ENCODE results near the gene MEIOSIN.
A peak's percentile ranks its signal among the peaks of the same experiment; 100 is the strongest.
"Not testable (repeated sequence)": the region's sequence is repeated elsewhere in the genome, so short reads cannot be mapped to it uniquely, and the experiment has no call there.

The MEIOSIN gene, protein sequence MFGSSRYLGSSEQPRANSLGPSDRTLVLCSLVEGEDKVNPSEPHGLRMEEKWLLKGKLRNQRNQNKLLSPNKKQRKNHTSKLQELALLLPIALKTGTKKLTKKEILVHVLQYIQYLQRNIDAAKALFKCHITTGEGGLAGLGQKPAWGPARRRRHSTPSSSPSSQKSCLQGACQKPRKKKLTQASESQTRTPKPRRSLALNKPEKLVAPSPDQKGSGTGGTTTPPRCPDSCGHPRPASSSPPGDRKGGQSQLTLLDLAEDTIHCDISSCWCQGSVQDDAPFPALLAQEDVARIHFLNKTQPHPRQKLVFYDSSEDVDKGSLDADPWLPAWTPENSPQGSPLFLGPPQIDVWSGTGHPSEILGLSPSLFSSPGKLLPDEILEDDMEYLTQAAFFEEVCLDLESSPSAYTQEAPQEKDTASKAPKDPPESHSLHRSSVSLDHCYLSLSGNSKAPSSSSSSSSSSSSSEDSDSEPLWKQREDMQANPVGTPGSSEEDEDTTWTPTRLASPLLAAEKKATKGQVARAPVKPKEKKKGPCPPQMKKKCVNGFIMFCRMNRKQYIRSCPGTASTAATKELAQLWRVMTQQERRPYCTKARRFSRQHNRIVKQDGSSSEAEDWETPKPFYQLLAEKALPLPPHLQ

GRCh38 chr19:45733160-45733810, at the start of gene MEIOSIN:
MEIOSIN (plus strand) TSS chr19:45733439; CDS start chr19:45735377, 1,938 bp downstream.
- DNase-seq = no peak

DNA sequence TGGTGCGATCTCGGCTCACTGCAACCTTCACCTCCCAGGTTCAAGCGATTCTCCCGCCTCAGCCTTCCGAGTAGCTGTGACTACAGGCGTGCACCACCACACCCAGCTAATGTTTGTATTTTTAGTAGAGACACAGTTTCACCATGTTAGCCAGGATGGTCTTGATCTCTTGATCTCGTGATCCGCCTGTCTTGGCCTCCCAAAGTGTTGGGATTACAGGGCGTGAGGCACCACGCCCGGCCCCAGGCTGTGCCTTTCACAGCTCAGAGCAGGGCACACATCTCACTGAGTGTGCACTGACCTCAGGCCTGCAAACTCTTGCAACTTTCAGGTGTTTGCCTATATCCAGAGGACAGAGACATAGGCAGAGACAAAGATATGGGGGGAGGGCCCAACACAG, 48.2 kb upstream of the MEIOSIN start:
- not testable (repeated sequence) for DNase-seq

DNA sequence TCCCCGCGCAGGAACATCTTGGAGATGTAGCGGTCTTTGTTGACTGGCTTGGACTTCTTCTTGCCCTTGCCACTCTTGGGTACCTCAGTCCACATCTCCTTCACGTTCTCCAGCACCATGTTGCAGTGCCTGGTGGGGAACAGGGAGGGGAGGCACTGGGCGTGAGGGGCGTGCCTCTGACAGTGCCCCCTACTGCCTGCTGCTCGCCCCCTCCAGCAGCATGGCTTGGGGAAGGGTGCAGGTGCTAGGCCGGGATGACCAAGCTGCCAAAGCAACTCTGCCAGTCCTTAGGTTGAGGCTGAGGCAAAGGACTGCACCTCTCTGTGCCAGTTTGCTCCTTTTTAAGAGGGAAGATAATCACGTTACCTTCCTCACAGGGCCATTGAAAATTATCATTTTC, 45.6 kb upstream of the MEIOSIN start:
- no peak for DNase-seq

DNA sequence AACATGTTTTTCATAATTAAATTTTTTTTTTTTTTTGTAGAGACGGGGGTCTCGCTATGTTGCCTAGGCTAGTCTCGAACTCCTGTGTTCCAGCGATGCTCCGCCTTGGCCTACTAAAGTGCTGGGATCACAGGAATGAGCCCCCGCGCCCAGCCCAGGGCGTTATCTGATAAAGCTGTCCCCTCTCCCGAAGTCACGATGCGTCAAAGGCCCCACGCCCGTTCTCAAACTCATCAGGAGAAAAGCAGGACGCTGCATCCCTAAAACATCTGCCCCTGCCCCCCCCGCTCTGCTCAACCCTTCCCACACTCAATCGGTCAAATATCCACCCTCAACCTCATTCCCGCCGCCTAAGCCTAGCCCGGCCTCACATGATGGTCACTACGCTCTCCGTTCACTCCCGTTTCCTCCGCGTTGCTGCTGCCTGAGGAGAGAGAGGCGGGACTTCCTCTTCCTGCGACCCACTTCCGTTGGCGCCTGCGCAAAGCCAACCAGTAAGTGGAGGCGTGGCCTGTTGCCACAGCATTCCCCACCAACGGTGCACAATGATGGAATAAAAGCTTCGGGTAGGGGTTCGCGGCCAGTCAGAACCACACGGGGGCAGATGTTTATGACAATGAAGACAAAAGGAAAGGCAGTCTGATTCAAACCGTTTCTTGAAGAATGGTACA, 41.6 kb upstream of the MEIOSIN start, which contains the start of gene SNRPD2:
Gene SNRPD2, minus strand, starts transcription at position 438 of the 671 bp plus-strand sequence. Its CDS starts 65 bp downstream, at position 373.
- no peak for DNase-seq

- DNase-seq = peak; percentile 96
These were observed 40.8 kb upstream of the MEIOSIN start, which contains the start of gene QPCTL for GRCh38 chr19:45692187-45693105. QPCTL (plus strand) TSS chr19:45692666; CDS start chr19:45692704, 38 bp downstream.

DNA sequence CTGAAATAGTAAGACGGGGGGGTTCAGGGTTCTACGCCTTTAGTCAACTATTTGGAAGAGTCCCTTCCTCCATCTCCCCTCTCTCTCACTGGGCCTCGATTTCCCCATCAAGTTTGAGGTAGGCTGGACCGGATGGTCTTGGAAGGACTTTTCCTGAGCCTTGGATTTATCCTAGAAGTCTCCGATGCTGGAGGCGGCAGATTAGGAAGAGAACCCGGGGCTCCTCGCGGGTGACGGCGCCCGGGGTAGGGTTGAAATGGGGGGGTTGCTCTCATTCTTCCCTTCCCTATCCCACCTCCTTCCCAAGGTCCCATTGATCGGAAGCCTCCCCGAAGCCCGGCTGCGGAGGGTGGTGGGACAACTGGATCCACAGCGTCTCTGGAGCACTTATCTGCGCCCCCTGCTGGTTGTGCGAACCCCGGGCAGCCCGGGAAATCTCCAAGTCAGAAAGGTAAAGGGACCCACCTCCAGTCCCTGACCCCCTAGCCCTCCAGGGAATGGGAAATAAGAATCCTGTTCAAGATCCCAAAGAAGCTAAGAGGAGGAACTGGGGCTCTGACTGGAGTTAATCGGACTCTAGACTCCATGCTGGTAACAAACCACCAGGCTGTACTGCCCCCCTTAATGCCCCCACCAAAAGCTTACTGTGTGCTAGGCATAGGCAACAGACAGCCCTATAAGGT, 40.0 kb upstream of the MEIOSIN start:
- peak; percentile 8 for DNase-seq

DNA sequence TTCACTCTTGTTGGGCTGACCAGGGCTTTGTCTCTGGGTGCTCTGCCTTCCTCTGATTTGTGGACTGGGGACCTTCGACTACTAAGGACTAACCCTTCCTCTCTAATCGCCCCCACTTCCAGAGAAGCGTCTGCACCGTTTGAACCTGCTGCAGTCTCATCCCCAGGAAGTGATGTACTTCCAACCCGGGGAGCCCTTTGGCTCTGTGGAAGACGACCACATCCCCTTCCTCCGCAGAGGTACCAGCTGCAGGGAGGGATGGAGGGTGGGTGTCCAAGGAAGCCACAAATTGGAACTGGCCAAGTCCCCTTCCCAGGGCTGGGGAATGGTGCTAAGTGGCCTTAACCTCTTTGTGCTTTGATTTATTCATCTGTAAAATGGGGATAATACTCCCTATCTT, 31.6 kb upstream of the MEIOSIN start:
- no peak for DNase-seq

- no peak for DNase-seq
These were observed 28.1 kb upstream of the MEIOSIN start for GRCh38 chr19:45705115-45705514.

DNA sequence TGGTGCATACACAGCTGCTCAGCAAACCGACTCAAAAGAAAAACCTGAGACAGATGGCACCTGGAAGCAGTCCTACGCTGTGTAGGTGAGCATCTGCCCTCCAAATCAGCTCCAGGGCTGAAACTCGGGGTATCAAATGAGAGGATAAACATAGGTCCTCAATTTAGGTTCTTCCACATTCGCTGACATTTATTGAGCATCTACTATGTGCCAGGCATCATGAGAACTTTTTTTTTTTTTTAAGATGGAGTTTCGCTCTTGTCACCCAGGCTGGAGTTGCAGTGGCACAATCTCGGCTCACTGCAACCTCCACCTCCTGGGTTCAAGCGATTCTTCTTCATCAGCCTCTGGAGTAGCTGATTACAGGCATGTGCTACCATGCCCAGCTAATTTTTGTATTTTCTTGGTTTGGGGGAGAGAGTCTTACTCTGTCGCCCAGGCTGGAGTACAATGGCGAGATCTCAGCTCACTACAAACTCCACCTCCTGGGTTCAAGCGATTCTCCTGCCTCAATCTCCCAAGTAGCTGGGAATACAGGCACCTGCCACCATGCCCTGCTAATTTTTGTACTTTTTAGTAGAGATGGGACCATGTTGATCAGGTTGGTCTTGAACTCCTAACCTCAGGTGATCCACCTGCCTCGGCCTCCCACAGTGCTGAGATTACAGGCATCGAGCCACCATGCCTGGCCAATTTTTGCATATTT, 27.4 kb upstream of the MEIOSIN start:
- no peak for DNase-seq

DNA sequence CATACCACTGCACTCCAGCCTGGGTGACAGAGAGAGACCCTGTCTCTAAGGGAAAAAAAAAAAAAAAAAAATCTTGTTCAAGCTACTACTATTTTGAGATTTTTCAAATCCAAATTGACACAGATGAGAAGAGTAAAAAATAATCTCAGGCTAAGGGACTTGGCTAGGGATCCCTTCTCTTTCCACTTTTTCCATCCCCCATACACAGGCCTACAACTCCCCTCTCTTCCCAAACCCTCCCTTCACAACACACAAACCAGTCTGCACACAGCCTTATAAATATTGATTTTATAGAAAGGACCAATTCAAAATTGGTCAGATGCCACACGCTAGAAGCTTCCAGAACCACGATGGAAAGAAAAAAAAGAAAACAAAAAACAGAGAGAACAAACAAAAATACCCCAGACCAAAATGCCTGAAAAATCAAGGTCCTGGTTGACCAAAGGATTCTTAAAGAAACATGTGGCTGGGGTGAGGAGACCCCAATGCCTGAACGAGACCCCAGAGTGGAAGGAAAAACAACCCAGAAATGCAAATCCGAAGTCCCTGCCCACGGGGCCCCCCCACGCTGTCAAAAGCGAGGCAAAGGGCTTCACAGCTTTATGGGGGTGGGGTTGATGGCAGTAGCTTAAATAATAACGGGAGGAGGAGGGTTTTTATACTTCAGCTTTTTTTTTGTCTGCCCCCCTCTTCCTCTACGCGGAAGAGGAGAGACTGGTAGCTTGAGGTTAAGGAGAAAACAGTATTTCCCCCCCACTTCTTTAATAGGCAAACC, 22.7 kb upstream of the MEIOSIN start:
- no peak for DNase-seq

DNA sequence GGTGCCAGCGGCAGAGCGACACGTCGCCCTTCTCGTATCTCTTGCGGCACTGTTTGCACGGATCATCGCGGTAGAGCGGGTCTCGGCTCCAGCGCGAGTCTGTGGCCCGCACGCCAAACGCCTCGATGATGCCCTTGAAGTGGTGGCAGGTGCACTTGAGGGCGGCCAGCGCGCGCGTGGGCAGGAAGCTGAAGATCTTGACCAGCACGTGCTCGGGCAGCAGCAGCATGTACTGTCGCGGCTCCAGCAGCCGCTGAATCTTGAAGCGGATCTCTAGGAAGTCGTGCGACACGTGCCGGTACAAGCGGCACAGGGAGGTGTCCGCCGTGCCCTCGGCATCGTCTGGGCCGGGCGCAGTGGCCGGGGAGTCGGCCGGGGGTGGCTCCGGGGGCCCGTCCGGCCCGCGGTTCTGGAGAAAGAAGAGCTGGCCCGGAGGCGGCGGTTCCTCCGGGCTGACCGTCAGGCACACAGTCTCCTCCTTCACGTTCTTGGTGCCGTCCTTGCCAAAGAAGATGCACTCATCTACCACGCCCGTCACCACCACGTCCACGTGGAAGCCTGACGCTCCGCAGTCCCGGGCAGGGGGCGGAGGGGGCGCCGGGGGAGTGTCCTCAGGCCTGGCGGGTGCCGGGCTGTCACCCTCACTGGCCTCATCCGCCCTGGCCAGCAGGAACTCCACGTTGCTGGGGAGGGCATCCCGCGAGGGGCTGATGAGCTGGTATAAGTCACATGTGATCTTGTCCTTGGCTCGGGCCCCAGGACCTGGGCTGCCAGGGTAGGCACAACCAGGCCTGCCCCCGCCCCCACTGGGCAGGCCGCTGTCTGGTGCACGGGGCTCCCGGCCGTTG, 21.2 kb upstream of the MEIOSIN start:
- DNase-seq = no peak

DNA sequence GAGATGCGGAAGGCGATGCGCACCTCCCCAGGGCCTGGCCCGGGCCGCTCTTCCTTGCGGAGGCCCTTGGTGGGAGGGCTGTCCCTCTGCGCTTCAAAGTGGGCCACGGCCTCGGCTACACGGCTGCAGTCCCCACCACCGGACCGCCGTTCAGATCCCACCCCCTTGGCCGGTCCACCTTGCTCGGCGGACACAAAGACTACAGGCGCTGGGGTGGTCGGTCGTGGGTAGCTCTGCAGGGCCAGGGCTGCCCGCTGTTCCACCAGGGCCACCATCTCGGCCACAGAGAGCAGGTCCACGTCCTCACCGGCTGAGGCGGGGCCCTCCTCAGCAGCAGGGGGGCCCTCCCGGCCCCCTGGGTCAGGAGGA, 20.6 kb upstream of the MEIOSIN start:
- DNase-seq = no peak

- no peak for DNase-seq
These were observed 20.1 kb upstream of the MEIOSIN start for GRCh38 chr19:45713141-45713540.

GRCh38 chr19:45715139-45715538, 18.1 kb upstream of the MEIOSIN start:
- no peak for DNase-seq

DNA sequence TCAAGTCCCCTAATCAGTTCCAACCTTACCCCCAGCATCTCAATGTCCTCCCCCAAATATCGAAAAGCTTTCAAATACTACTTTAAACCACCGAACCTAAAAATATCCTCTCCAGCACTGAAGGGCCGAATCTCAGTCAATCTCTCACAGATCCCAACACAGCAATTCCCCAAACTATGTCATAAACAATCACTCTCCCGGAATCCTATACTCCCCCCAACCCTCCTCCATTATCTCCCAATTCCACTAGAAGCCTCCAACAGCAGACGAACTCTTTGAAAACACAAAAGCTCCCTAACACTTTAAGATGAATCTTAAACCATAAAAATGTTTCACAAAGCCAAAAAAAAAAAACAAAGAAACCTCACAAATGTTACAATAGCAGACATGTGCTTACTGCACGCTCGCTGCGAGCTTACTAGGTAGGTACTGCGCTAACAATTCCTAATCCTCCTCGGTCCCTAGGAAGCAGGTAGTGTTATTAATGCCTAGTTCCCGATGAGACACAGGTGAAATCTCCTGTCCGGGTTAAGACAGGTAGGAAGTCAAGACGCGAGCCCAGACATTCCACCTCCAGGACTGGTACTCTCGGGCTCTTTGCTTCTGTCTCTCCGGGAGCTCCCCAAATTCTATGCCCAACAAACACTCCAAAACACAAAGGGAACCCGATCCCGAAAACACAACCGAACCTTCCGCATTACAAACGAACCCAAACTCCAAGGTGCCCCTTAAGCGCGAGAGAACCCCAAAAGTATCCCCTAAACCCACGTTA, 16.7 kb upstream of the MEIOSIN start:
- DNase-seq = peak; percentile 15

DNA sequence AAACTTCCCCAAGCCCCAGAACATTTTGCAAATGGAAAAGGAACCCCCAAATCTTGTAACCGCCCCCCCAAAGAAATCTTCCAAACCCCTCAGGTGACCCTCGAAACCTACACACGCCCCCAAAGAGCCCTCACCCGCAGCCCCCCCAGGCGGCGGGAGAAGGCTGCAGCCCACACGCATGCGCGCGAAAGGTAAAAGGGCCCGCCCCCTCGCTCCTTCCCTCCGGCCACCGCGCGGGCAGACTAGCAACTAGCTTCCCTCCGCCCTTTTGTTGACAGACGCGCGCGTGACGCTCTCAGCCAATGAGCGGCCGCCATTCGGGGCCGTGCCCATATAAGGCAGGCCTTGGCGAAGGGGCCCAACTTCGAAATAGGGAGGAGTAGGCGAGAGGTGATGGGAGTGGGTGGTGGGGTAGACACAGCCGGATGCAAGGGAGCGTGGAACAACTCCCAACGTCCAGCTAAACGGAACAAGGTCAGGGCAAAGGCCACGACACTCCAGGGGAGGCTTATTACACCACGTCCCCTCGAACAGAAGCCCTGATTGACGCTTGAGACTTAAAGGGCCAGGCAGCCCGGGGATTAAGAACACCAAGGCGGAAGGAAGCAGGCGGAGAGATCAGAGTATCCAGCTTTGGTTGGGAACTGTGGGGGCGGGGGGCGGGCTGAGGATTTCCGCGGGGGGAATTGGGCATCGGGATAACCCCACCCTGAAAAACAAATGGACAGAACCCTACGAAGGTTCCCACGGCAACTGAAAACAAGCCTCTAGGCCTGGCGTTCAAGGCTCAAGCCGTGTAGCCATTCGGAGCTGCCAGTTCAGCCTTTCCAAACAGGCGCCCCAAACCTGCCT, 15.9 kb upstream of the MEIOSIN start:
- DNase-seq = peak; percentile 94
